Endothelial cell (in vitro differentiated cells): ENCODE results near the gene GALNT17. TPM values are rescaled to one million over a fixed set of nuclear protein-coding genes. Genes with fewer than 3 reads are reported as not detected.

Experiments used
- DNase-seq: peaks from one replicate; pipeline ENCODE4 v3.0.0; 2021; ENCODE audit warnings: low spot score
- H3K27ac Mint-ChIP-seq: one replicate; pipeline ENCODE4 v1.8.0; 2021; ENCODE audit warnings: mixed read lengths, inconsistent platforms; ENCODE audit not compliant: unreplicated experiment
- H3K27me3 Mint-ChIP-seq: one replicate; pipeline ENCODE4 v1.8.0; 2021; ENCODE audit warnings: mild to moderate bottlenecking, moderate library complexity, mixed read lengths, inconsistent platforms; ENCODE audit not compliant: unreplicated experiment
- H3K36me3 Mint-ChIP-seq: one replicate; pipeline ENCODE4 v1.8.0; 2021; ENCODE audit warnings: mild to moderate bottlenecking, low read depth, mixed read lengths, inconsistent platforms; ENCODE audit not compliant: unreplicated experiment
- H3K4me1 Mint-ChIP-seq: one replicate; pipeline ENCODE4 v1.8.0; 2021; ENCODE audit warnings: mild to moderate bottlenecking, mixed read lengths, inconsistent platforms; ENCODE audit not compliant: unreplicated experiment
- H3K4me3 Mint-ChIP-seq: one replicate; pipeline ENCODE4 v1.8.0; 2021; ENCODE audit warnings: mild to moderate bottlenecking, mixed read lengths, inconsistent platforms; ENCODE audit not compliant: unreplicated experiment
- H3K9me3 Mint-ChIP-seq: one replicate; pipeline ENCODE4 v1.8.0; 2021; ENCODE audit warnings: mixed read lengths, inconsistent platforms; ENCODE audit not compliant: unreplicated experiment
- total RNA-seq: library from RNA; stranded (reverse); fragmentation: NEBNext Ultra II Directional; extraction: Animal tissue kit (Norgen Biotek cat#: 25700); gene quantifications from one replicate; pipeline ENCODE4 v1.2.1, GENCODE V29; 2021; ENCODE audit not compliant: unreplicated experiment
- TF ChIP-seq, protein P1 (sequence below): fragments of 200-600 bp; sonication (generic); IDR thresholded peaks from one replicate; pipeline ENCODE4 v1.5.0; 2021; ENCODE audit warnings: antibody characterized with exemption; ENCODE audit not compliant: unreplicated experiment

Gene GALNT17
- total RNA-seq, 1 donor from 2014 or later = 0.38 TPM

DNA sequence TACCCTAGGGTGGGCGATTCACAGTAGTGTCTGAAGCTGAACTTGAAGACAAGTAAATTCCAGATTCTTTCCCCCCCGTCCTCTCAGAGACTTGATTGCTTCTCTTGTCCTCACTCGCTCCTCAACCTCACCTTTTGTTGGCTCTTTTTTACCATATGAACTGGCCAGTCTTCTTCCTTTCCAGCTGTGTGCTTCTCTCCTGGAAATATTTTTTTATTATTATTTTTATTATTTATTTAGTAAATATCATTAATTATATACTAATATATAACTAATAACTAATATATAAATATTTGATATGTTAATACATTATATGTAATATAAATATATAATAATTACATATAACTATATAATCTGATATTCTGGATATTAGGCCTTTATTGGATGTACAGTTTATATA is 484.3 kb downstream of the GALNT17 start:
- H3K27me3 Mint-ChIP-seq = no peaks in the 10 kb centered on the region
- no peak overlapping the region for H3K4me3 Mint-ChIP-seq
- TF ChIP-seq, protein P1, sequence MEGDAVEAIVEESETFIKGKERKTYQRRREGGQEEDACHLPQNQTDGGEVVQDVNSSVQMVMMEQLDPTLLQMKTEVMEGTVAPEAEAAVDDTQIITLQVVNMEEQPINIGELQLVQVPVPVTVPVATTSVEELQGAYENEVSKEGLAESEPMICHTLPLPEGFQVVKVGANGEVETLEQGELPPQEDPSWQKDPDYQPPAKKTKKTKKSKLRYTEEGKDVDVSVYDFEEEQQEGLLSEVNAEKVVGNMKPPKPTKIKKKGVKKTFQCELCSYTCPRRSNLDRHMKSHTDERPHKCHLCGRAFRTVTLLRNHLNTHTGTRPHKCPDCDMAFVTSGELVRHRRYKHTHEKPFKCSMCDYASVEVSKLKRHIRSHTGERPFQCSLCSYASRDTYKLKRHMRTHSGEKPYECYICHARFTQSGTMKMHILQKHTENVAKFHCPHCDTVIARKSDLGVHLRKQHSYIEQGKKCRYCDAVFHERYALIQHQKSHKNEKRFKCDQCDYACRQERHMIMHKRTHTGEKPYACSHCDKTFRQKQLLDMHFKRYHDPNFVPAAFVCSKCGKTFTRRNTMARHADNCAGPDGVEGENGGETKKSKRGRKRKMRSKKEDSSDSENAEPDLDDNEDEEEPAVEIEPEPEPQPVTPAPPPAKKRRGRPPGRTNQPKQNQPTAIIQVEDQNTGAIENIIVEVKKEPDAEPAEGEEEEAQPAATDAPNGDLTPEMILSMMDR = no peak
- no peaks in the 10 kb centered on the region for H3K36me3 Mint-ChIP-seq
- no peak for DNase-seq
- no peak overlapping the region for H3K27ac Mint-ChIP-seq
- peaks cover 8% of the 10 kb centered on the region for H3K9me3 Mint-ChIP-seq
- H3K4me1 Mint-ChIP-seq = peaks cover 4% of the 10 kb centered on the region

DNA sequence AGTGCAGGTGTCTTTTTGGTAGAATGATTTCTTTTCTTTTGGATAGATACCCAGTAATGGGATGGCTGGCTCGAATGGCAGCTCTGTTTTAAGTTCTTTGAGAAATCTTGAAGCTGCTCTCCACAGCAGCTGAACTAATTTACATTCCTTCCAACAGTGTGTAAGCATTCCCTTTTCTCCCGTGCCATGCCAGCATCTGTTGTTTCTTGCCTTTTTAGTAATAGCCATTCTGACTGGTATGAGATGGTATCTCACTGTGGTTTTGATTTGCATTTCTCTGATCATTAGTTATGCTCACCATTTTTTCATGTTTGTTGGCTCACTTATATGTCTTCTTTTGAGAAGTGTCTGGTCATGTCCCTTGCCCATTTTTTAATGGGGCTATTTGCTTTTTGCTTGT is 486.3 kb downstream of the GALNT17 start:
- no peaks in the 10 kb centered on the region for H3K27me3 Mint-ChIP-seq
- H3K9me3 Mint-ChIP-seq = peaks cover 12% of the 10 kb centered on the region
- DNase-seq = no peak
- no peaks in the 10 kb centered on the region for H3K4me1 Mint-ChIP-seq
- TF ChIP-seq, protein P1 = no peak
- no peaks in the 10 kb centered on the region for H3K36me3 Mint-ChIP-seq
- H3K4me3 Mint-ChIP-seq = no peak overlapping the region
- H3K27ac Mint-ChIP-seq = no peak overlapping the region

DNA sequence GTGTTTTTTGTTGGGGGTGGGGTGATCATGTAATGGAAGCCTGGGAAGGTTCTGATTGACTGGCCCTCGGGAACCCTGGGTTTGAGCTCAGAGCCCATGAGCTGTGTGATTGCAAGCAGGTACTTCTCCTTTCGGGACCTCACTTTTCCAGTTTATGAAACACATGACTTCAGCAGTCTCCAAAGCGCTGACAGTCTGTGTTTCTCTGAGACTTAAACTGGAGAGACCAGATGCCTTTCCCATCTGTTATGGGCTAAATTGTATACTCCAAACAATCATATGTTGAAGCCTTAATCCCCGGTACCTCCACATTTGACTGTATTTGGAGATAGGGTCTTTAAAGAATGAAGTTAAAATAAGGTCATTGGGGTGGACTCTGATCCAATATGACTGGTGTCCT is 493.6 kb downstream of the GALNT17 start:
- no peaks in the 10 kb centered on the region for H3K27me3 Mint-ChIP-seq
- no peak overlapping the region for H3K27ac Mint-ChIP-seq

GRCh38 chr7:71626206-71626605 is 494.3 kb downstream of the GALNT17 start:
- peaks cover 18% of the 10 kb centered on the region for H3K9me3 Mint-ChIP-seq
- no peak overlapping the region for H3K27ac Mint-ChIP-seq
- no peak overlapping the region for H3K4me3 Mint-ChIP-seq
- no peak for DNase-seq
- TF ChIP-seq, protein P1 = no peak
- no peaks in the 10 kb centered on the region for H3K27me3 Mint-ChIP-seq
- H3K4me1 Mint-ChIP-seq = no peaks in the 10 kb centered on the region
- H3K36me3 Mint-ChIP-seq = no peaks in the 10 kb centered on the region

More for the DNA sequence above, 493.6 kb downstream of the GALNT17 start:
- Mint-ChIP-seq H3K9me3 (peaks cover 15% of the 10 kb centered on the region), H3K36me3 (no peaks in the 10 kb centered on the region), H3K4me1 (no peaks in the 10 kb centered on the region), H3K4me3 (no peak overlapping the region)
- DNase-seq = no peak
- TF ChIP-seq, protein P1 = no peak

- Mint-ChIP-seq H3K27ac (no peak overlapping the region), H3K4me3 (no peak overlapping the region), H3K27me3 (peaks cover 2% of the 10 kb centered on the region), H3K4me1 (no peaks in the 10 kb centered on the region), H3K9me3 (peaks cover 26% of the 10 kb centered on the region), H3K36me3 (no peaks in the 10 kb centered on the region)
- TF ChIP-seq, protein P1 = no peak
- no peak for DNase-seq
Observed at GRCh38 chr7:71627651-71628050, 495.7 kb downstream of the GALNT17 start.
